GM19463 (cell line): ENCODE data around the gene C1orf87.

ENCODE experiments used
- ATAC-seq: cut with Tn5 transposase; IDR thresholded peaks from one replicate; pipeline ENCODE4 v1.9.1; 2021; ENCODE audit warnings: mild to moderate bottlenecking, moderate library complexity; ENCODE audit not compliant: unreplicated experiment

Gene C1orf87

GRCh38 chr1:60063561-60063960 lies 10.0 kb downstream of the C1orf87 start:
- ATAC-seq, result no peak

GRCh38 chr1:60059468-60059867 lies 14.1 kb downstream of the C1orf87 start:
- ATAC-seq, result no peak

- no peak for ATAC-seq
These were observed 18.2 kb downstream of the C1orf87 start for GRCh38 chr1:60055336-60055735.

- no peak for ATAC-seq
These were observed 19.2 kb downstream of the C1orf87 start for GRCh38 chr1:60054374-60054773.

- no peak for ATAC-seq
These were observed 21.0 kb downstream of the C1orf87 start for GRCh38 chr1:60052601-60053000.

- no peak for ATAC-seq
These were observed 22.4 kb downstream of the C1orf87 start for GRCh38 chr1:60051191-60051590.

GRCh38 chr1:60049188-60049587 lies 24.4 kb downstream of the C1orf87 start:
- no peak for ATAC-seq

- no peak for ATAC-seq
These were observed 28.7 kb downstream of the C1orf87 start for GRCh38 chr1:60044881-60045280.

- no peak for ATAC-seq
These were observed 31.8 kb downstream of the C1orf87 start for GRCh38 chr1:60041783-60042182.

- no peak for ATAC-seq
These were observed 35.9 kb downstream of the C1orf87 start for GRCh38 chr1:60037669-60038068.

- no peak for ATAC-seq
These were observed 36.6 kb downstream of the C1orf87 start for GRCh38 chr1:60036856-60037460.

GRCh38 chr1:60035921-60036320 lies 37.6 kb downstream of the C1orf87 start:
- no peak for ATAC-seq

GRCh38 chr1:60034999-60035398 lies 38.6 kb downstream of the C1orf87 start:
- ATAC-seq, result peak; percentile 56

- no peak for ATAC-seq
These were observed 40.5 kb downstream of the C1orf87 start for GRCh38 chr1:60033066-60033465.

- no peak for ATAC-seq
These were observed 42.4 kb downstream of the C1orf87 start for GRCh38 chr1:60031146-60031545.

- no peak for ATAC-seq
These were observed 48.0 kb downstream of the C1orf87 start for GRCh38 chr1:60025552-60025951.

- no peak for ATAC-seq
These were observed 55.9 kb downstream of the C1orf87 start for GRCh38 chr1:60017508-60018205.

- ATAC-seq, result no peak
These were observed 62.9 kb downstream of the C1orf87 start for GRCh38 chr1:60010690-60011089.

- no peak for ATAC-seq
These were observed 65.1 kb downstream of the C1orf87 start for GRCh38 chr1:60008500-60008899.

- no peak for ATAC-seq
These were observed 72.9 kb downstream of the C1orf87 start for GRCh38 chr1:60000625-60001024.

- ATAC-seq, result no peak
These were observed 73.8 kb downstream of the C1orf87 start for GRCh38 chr1:59999746-60000145.

- ATAC-seq, result no peak
These were observed 74.6 kb downstream of the C1orf87 start for GRCh38 chr1:59999006-59999405.
